Right ventricle myocardium superior (tissue), 1 donor: ENCODE data around the gene MYORG. TPM values are rescaled to one million over a fixed set of nuclear protein-coding genes. Genes with fewer than 3 reads are reported as not detected.

Source experiments
- ATAC-seq: fragments of 200-7000 bp; cut with Tn5 transposase; one replicate; pipeline ENCODE4 v1.9.1; 2020; ENCODE audit warnings: mild to moderate bottlenecking; ENCODE audit not compliant: poor library complexity
- DNase-seq: peaks from one replicate; pipeline ENCODE4 v3.0.0-alpha.2; 2020
- intact Hi-C: fragments of 100-400 bp; cut with DNase I; formaldehyde crosslinking; loops from one replicate; pipeline ENCODE4 v1.11.2; 2022
- long read RNA-seq: library from polyadenylated mRNA; unstranded; transcript quantifications from one replicate; pipeline ENCODE4 v2.0.0, GENCODE V29; 2021
- total RNA-seq: library from RNA; stranded (reverse); fragmentation: NEBNext Ultra II Directional; extraction: Animal tissue kit (Norgen Biotek cat#: 25700); gene quantifications from one replicate; pipeline ENCODE4 v1.2.1, GENCODE V29; 2021
- donor health status: DM: no; HTN: yes; CAD: no; lungs with severe emphysema.

Gene MYORG
- total RNA-seq = 8.1 TPM
- long read RNA-seq, full-length matches to known transcripts = 5 of 13 reads
- long read RNA-seq, partial matches to known transcripts = 0 of 13 reads
- long read RNA-seq, other reads (novel, unspliced or antisense) = 8 of 13 reads

- intact Hi-C loops = loop anchor here (10.0 kb wide), 1 partner anchor 252 kb away; the partner anchor contains the start of gene DCAF12
- peak; percentile 82 for ATAC-seq
- peak; percentile 96 for DNase-seq
Measured at GRCh38 chr9:34376596-34377403, at the start of gene MYORG. TSS of gene MYORG (minus strand) at chr9:34376898. CDS start at chr9:34372943, 3,955 bp downstream.

GRCh38 chr9:34419716-34420504, 43.2 kb upstream of the MYORG start:
- ATAC-seq (no peak), DNase-seq (no peak)
- intact Hi-C loops = no loop called here

- no peak for ATAC-seq
- intact Hi-C loops = no loop called here
Measured at GRCh38 chr9:34417734-34418133, 41.0 kb upstream of the MYORG start.

GRCh38 chr9:34413231-34413852, 36.6 kb upstream of the MYORG start:
- intact Hi-C loops = no loop called here
- no peak for DNase-seq
- ATAC-seq = peak; percentile 48

More at GRCh38 chr9:34417734-34418133, 41.0 kb upstream of the MYORG start:
- DNase-seq = no peak

- intact Hi-C loops = no loop called here
- DNase-seq (no peak), ATAC-seq (no peak)
Measured at GRCh38 chr9:34412336-34412735, 35.6 kb upstream of the MYORG start.

- DNase-seq = no peak
- intact Hi-C loops = loop anchor here (10.0 kb wide), 1 partner anchor 186 kb away; no protein-coding TSS in a partner anchor
- ATAC-seq = no peak
Measured at GRCh38 chr9:34409154-34409553, 32.5 kb upstream of the MYORG start.

GRCh38 chr9:34408173-34408572, 31.5 kb upstream of the MYORG start:
- DNase-seq (no peak), ATAC-seq (no peak)
- intact Hi-C loops = loop anchor here (10.0 kb wide), 1 partner anchor 187 kb away; no protein-coding TSS in a partner anchor

GRCh38 chr9:34406219-34406618, 29.5 kb upstream of the MYORG start:
- DNase-seq = no peak
- ATAC-seq = no peak
- intact Hi-C loops = loop anchor here (10.0 kb wide), 1 partner anchor 189 kb away; no protein-coding TSS in a partner anchor

GRCh38 chr9:34405719-34406118, 29.0 kb upstream of the MYORG start:
- DNase-seq (no peak), ATAC-seq (no peak)
- intact Hi-C loops = loop anchor here (2.0 to 10.0 kb wide), 2 partner anchors 95 to 189 kb away; no protein-coding TSS in a partner anchor

GRCh38 chr9:34403554-34404380, 27.1 kb upstream of the MYORG start:
- intact Hi-C loops = loop anchor here (2.0 to 10.0 kb wide), 2 partner anchors 97 to 191 kb away; no protein-coding TSS in a partner anchor
- DNase-seq (peak; percentile 72), ATAC-seq (peak; percentile 71)

- intact Hi-C loops = loop anchor here (10.0 kb wide), 1 partner anchor 194 kb away; no protein-coding TSS in a partner anchor
- ATAC-seq = no peak
- no peak for DNase-seq
Measured at GRCh38 chr9:34400686-34401602, 24.2 kb upstream of the MYORG start.

- DNase-seq (no peak), ATAC-seq (no peak)
- intact Hi-C loops = loop anchor here (10.0 kb wide), 1 partner anchor 195 kb away; no protein-coding TSS in a partner anchor
Measured at GRCh38 chr9:34400275-34400674, 23.6 kb upstream of the MYORG start.

- ATAC-seq (no peak), DNase-seq (no peak)
- intact Hi-C loops = loop anchor here (10.0 kb wide), 1 partner anchor 195 kb away; no protein-coding TSS in a partner anchor
Measured at GRCh38 chr9:34399729-34400128, 23.0 kb upstream of the MYORG start.

- intact Hi-C loops = no loop called here
- no peak for ATAC-seq
- no peak for DNase-seq
Measured at GRCh38 chr9:34398875-34399274, 22.2 kb upstream of the MYORG start.

GRCh38 chr9:34396276-34397214, 19.8 kb upstream of the MYORG start:
- DNase-seq = no peak
- intact Hi-C loops = no loop called here
- no peak for ATAC-seq

GRCh38 chr9:34392511-34392910, 15.8 kb upstream of the MYORG start:
- ATAC-seq (peak; percentile 60), DNase-seq (no peak)
- intact Hi-C loops = no loop called here
